A673 (cell line): ENCODE data around the gene CRY2.

ENCODE experiments used
- CTCF ChIP-seq: fragments of 300-800, 200-600 bp; sonication (generic); conservative IDR thresholded peaks from 2 replicates; pipeline ENCODE4 v1.5.1; 2017; ENCODE audit warnings: low read depth, mild to moderate bottlenecking, antibody characterized with exemption, low read length, moderate library complexity, mixed read lengths
- EZH2 ChIP-seq: fragments of 200-600 bp; sonication (generic); IDR thresholded peaks from 2 replicates; pipeline ENCODE4 v1.6.1; 2017; ENCODE audit warnings: borderline replicate concordance, low read depth, mild to moderate bottlenecking, mixed read lengths, antibody characterized with exemption, low read length; ENCODE audit not compliant: poor library complexity, severe bottlenecking

- TF ChIP-seq EZH2 (no peak), CTCF (no peak)
Observed at GRCh38 chr11:45921561-45922424, 74.5 kb downstream of the CRY2 start.
